SK-N-DZ (cell line): ENCODE results near the gene PLEK2.
"Not testable (repeated sequence)": the region's sequence is repeated elsewhere in the genome, so short reads cannot be mapped to it uniquely, and the experiment has no call there.

Experiments used
- DNase-seq: peaks from one replicate; pipeline ENCODE4 v3.0.0-alpha.2; 2015; ENCODE audit warnings: low spot score
- small RNA-seq, 2 experiments: library from RNA; depleted of rRNA; stranded (forward); fragments of <200 nt; gene quantifications; one replicate each; pipeline ENCODE3, GENCODE V24; 2014

Gene PLEK2

DNA sequence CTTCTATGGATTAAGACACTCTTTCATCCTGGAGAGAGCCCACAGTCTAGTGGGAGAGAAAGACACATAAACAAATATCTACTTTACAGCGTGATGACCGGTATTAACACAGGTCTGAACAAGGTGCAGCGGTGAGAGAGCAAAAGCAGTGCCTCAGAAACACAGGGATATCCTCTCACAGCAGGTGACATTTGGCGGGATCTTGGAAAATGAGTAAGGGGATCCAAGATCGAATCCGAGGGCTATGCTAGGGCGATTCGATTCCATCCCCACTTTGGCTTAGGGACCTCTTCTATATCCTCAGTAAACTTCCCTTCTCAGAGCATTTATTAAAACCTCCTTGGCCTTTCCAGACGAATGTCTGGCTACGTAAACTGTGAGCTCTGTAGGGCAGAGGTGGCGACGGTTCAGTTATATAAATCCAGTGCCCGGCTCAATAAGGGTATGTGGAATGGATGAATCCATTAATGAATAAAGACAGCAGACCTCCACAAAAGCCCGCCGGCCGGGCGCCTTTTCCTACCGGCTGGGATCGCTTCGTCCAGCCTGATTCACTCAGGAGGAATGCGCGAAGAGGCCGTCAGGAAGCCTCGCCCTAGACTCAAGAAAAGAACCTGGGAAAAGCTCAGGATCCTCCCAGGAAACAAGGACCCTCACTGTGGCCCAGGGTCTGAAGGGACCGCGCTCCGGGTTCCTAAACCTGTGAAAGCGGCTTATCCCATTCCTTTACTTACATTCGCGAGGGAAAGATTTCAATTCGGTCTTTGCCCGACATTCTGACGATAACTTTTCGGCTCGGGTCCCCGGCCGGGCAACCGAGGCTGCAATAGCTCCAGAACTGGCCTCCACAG lies 52.8 kb downstream of the PLEK2 start:
- DNase-seq: peak; percentile 3

DNA sequence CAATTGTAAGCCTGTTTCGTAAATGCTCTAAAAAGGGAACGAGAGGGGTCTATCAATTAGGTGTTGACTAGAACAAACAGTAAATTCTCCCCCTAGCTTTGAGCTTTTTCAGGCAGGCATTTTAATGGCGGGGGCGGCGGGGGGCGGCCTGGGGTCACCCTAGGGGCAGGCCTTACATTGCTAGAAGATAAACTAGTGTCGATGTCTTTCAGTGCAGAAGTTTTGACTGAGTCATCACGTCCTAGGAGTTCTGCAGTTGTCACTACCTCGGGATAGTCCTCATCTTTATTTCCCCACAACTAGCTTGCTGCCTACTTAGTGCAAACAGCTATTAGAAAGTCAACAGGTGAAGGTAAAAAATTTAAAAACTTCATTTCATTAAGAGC lies 54.0 kb downstream of the PLEK2 start:
- DNase-seq: no peak

DNA sequence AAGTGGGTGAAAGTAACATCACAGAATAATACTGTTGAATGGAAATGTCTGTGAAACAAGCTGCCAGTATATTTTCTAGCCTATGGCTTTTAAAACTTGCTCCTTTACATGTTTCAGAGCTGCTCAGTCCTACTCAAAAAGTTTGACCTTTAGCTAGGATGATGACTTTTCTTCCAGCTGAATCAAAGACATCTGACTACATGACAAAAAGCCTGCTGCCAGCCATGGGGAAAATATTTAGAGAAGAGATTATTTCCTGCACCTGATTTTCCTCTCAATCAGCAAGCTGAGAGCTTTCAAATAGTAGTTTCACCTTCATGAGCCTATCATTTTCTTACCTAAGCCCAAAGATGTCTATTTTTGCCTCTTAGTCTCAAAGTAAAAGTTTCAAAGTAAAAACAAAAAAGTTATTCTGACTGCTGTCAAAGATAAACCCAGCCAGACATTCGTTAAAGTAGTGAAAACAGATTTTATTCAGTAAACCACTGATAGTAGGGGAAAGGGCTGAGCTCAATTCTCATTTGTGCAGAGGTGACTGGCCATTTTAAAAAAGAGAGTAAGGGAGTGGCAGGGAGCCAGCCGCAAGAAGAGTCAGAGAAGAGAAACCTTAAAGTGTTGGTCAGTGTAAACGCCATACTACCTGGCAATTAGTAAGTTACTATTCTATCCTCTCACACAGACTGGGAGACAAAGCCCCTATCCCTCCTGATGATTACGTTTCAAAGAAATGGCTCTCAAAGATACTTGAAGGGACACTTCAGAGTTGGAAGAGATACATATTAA lies 54.6 kb downstream of the PLEK2 start:
- DNase-seq: no peak

DNA sequence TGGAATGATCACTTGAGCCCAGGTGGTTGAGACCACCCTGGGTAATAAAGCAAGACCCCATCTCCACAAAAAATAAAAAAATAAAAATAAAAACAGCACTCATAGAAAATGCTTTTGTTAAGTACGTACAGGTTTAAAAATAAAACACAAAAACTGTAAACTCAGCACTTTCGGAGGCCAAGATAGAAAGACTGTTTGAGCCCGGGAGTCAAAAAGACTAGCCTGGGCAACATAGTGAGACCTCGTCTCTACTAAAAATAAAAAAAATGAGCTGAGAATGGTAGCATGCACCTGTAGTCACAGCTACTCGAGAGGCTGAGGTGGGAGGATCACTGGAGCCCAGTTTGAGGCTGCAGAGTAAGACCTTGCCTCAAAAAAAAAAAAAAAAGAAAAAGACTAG lies 59.9 kb downstream of the PLEK2 start:
- no peak for DNase-seq

DNA sequence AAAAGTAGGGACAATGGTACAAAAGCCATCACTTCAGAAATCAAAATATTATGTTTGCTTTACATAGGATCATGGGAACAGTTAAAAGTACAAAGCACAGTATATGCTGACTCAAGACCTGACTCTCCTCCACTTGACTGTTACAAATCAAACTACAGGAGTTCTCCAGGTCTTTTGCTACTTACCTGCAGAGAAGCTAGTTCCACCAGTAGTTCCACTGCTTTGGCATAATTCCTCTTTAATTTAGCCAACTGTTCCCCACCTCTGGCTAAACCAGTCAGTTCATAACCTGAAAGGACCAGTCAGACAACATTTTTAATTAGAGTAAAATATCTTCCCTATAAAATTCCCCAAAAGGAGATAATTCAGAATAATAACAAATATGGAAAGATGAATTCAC lies 66.4 kb downstream of the PLEK2 start:
- no peak for DNase-seq

DNA sequence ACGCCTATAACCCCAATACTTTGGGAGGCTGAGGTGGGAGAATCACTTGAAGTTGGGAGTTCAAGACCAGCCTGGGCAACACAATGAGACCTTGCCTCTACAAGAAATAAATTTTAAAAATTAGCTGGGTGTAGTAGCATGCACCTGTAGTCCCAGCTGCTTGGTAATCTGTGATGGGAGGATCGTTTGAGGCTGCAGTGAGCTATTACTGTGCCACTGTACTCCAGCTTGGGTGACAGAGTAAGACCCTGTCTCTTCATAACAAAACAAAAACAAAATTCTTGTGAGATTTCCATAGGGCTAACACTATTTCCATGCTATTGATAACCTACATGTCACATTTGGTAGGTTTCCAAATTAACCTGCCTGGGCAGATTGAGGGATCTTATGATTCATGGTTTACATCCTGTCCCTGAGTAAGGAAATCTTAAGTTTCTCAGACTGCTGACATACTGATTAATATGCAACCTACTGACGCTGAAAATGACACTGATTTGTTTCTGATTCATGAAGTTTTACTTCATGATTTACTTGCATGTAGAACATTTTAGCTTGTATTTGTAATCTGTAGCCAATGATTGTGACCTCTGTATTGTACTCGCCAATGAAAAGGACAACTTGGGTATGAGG lies 68.2 kb downstream of the PLEK2 start:
- DNase-seq: no peak

DNA sequence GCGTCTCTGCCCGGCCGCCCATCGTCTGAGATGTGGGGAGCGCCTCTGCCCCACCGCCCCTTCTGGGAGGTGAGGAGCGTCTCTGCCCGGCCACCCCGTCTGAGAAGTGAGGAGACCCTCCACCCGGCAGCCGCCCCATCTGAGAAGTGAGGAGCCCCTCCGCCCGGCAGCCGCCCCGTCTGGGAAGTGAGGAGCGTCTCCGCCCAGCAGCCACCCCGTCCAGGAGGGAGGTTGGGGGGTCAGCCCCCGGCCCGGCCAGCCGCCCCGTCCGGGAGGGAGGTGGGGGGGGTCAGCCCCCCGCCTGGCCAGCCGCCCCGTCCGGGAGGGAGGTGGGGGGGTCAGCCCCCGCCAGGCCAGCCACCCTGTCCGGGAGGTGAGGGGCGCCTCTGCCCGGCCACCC lies 70.7 kb downstream of the PLEK2 start:
- not testable (repeated sequence) for DNase-seq

Small RNA genes lying within 50 kb of the gene (small RNA-seq; reads per million reads assigned to genes)
- gene MIR5694: 0 reads per million in 2 experiments
- gene RF00019: 0 reads per million in 2 experiments
